ENCODE results near the gene CNTN4. TPM values are rescaled to one million over a fixed set of nuclear protein-coding genes. Genes with fewer than 3 reads are reported as not detected.

Gene CNTN4
- total RNA-seq, 1 experiment from 2014 or later: 51.3 TPM

DNA sequence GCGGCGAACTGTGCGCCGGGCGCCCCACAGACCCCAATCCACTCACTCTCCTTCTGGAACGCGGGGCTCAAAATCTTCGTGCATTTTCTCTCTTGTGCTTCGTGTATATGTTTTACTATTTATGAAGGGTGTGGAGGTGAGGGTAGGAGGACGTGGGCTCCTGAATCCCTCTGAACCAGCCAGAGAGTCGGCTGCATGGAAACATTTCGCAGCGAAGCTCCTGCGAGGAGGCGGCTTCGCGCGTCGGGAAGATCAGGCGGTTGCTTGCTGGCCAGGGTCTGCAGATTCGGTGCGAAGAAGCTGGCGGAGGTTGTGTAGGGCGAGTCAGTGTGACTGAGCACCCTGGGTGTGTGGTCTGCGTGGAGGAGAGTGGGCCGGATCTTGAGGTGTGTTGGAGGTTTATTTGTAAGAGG, 1.1 kb downstream of the CNTN4 start:
- peak in 1 of 2 experiments; percentile 22 for DNase-seq
- no peaks in the 10 kb centered on the region for H3K27me3 ChIP-seq (replicated peaks; ENCODE audit: control insufficient read depth, insufficient read depth, low read length)
- intact Hi-C loops (cut with micrococcal nuclease; ENCODE audit: unreplicated experiment): no loop called here
- H3K4me3 ChIP-seq (ENCODE audit: low read depth, low read length): peak overlapping the region; percentile 71
- no TSS peak for BruUV-seq (replicated peaks)
- CTCF ChIA-PET: no interaction called here
- Mint-ChIP-seq H3K4me1 (ENCODE audit: low read depth, unreplicated experiment) (peaks cover 15% of the 10 kb centered on the region), H3K9me3 (ENCODE audit: unreplicated experiment) (peaks cover 10% of the 10 kb centered on the region), H3K27ac (ENCODE audit: unreplicated experiment) (peak overlapping the region; percentile 92), H3K36me3 (ENCODE audit: insufficient read depth, unreplicated experiment) (peaks cover 26% of the 10 kb centered on the region), H3K27me3 (ENCODE audit: insufficient read depth, unreplicated experiment) (no peaks in the 10 kb centered on the region), H3K4me3 (ENCODE audit: unreplicated experiment) (peak overlapping the region; percentile 99)
- H3K9me3 ChIP-seq: no peaks in the 10 kb centered on the region
- TF ChIP-seq, protein P1, sequence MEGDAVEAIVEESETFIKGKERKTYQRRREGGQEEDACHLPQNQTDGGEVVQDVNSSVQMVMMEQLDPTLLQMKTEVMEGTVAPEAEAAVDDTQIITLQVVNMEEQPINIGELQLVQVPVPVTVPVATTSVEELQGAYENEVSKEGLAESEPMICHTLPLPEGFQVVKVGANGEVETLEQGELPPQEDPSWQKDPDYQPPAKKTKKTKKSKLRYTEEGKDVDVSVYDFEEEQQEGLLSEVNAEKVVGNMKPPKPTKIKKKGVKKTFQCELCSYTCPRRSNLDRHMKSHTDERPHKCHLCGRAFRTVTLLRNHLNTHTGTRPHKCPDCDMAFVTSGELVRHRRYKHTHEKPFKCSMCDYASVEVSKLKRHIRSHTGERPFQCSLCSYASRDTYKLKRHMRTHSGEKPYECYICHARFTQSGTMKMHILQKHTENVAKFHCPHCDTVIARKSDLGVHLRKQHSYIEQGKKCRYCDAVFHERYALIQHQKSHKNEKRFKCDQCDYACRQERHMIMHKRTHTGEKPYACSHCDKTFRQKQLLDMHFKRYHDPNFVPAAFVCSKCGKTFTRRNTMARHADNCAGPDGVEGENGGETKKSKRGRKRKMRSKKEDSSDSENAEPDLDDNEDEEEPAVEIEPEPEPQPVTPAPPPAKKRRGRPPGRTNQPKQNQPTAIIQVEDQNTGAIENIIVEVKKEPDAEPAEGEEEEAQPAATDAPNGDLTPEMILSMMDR (IDR thresholded peaks at IDR 0.05; ENCODE audit: insufficient read depth in 1 of 2, low read depth in 1 of 2, low read length in 1 of 2, severe bottlenecking in 1 of 2, unreplicated experiment in 1 of 2): no peak
- peaks cover 19% of the 10 kb centered on the region; the same call in 1 of the 2 replicates for H3K4me1 ChIP-seq
- POLR2A ChIA-PET: no interaction called here
- no peaks in the 10 kb centered on the region; the same call in 1 of the 2 replicates for H3K36me3 ChIP-seq (ENCODE audit: control insufficient read depth, insufficient read depth, low read length)

DNA sequence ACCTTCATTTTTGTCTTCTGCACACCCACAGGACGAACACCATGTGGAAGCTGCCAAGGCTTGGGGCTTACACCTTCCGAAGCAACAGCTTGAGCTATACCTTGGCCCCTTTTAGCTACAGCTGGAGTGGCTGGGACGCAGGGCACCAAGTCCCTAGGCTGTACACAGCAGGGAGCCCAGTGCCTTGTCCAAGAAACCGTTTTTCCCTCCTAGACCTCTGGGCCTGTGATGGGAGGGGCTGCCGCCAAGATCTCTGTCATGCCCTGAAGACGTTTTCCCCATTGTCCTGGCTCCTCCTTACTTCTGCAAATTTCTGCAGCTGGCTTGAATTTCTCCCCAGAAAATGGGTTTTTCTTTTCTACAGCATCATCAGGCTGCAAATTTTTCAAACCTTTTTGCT, 7.8 kb downstream of the CNTN4 start:
- Histone ChIP-seq H3K9me3 (peaks cover 17% of the 10 kb centered on the region), H3K36me3 (ENCODE audit: control insufficient read depth, insufficient read depth, low read length) (peaks cover 1% of the 10 kb centered on the region; the same call in 1 of the 2 replicates), H3K4me1 (peaks cover 30% of the 10 kb centered on the region; the same call in 1 of the 2 replicates), H3K27me3 (replicated peaks; ENCODE audit: control insufficient read depth, insufficient read depth, low read length) (no peaks in the 10 kb centered on the region), H3K4me3 (ENCODE audit: low read depth, low read length) (no peak overlapping the region)
- no peaks in the 10 kb centered on the region for H3K27me3 Mint-ChIP-seq (ENCODE audit: insufficient read depth, unreplicated experiment)
- CTCF ChIA-PET: no interaction called here
- H3K4me1 Mint-ChIP-seq (ENCODE audit: low read depth, unreplicated experiment): peaks cover 19% of the 10 kb centered on the region
- intact Hi-C loops (cut with micrococcal nuclease; ENCODE audit: unreplicated experiment): no loop called here
- POLR2A ChIA-PET: no interaction called here
- no peak overlapping the region for H3K4me3 Mint-ChIP-seq (ENCODE audit: unreplicated experiment)
- H3K9me3 Mint-ChIP-seq (ENCODE audit: unreplicated experiment): peaks cover 24% of the 10 kb centered on the region
- no peak for DNase-seq
- TF ChIP-seq, protein P1 (IDR thresholded peaks at IDR 0.05; ENCODE audit: insufficient read depth in 1 of 2, low read depth in 1 of 2, low read length in 1 of 2, severe bottlenecking in 1 of 2, unreplicated experiment in 1 of 2): no peak
- H3K36me3 Mint-ChIP-seq (ENCODE audit: insufficient read depth, unreplicated experiment): peaks cover 51% of the 10 kb centered on the region
- no peak overlapping the region for H3K27ac Mint-ChIP-seq (ENCODE audit: unreplicated experiment)
- no TSS peak for BruUV-seq (replicated peaks)

DNA sequence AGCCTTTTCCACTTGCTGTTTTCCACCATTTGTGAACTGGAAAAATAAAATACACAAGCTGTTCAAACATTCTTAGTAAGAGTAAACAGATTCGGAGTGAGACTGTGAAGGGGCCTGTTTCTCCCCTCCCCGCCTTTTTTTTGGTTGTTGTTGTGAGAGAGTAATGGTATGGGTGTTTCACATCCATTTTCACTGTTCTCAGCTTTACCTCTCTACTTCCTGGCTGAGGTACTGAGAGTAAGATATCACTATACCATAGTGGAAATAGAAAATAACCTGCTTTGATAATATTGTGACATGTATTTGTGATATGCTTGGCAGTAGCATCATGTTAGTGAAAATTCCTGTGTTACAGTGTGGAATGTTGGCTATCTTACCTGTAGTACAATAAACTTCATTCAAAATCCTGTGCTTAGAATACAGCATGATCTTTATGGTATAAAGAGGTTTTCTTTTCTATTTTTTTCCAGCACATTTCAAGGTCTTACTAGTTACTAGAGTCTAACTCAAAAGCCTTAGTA, 12.0 kb downstream of the CNTN4 start:
- Histone ChIP-seq H3K4me1 (peaks cover 35% of the 10 kb centered on the region), H3K4me3 (ENCODE audit: low read depth, low read length) (no peak overlapping the region), H3K27me3 (replicated peaks; ENCODE audit: control insufficient read depth, insufficient read depth, low read length) (no peaks in the 10 kb centered on the region), H3K9me3 (peaks cover 8% of the 10 kb centered on the region), H3K36me3 (ENCODE audit: control insufficient read depth, insufficient read depth, low read length) (no peaks in the 10 kb centered on the region)
- no peak overlapping the region for H3K4me3 Mint-ChIP-seq (ENCODE audit: unreplicated experiment)
- no peak for DNase-seq
- BruUV-seq (replicated peaks): no TSS peak
- no peak overlapping the region for H3K27ac Mint-ChIP-seq (ENCODE audit: unreplicated experiment)
- POLR2A ChIA-PET: no interaction called here
- H3K4me1 Mint-ChIP-seq (ENCODE audit: low read depth, unreplicated experiment): peaks cover 11% of the 10 kb centered on the region
- CTCF ChIA-PET: no interaction called here
- peaks cover 14% of the 10 kb centered on the region for H3K9me3 Mint-ChIP-seq (ENCODE audit: unreplicated experiment)
- no peaks in the 10 kb centered on the region for H3K27me3 Mint-ChIP-seq (ENCODE audit: insufficient read depth, unreplicated experiment)
- TF ChIP-seq, protein P1 (IDR thresholded peaks at IDR 0.05; ENCODE audit: insufficient read depth in 1 of 2, low read depth in 1 of 2, low read length in 1 of 2, severe bottlenecking in 1 of 2, unreplicated experiment in 1 of 2): no peak
- intact Hi-C loops (cut with micrococcal nuclease; ENCODE audit: unreplicated experiment): no loop called here
- H3K36me3 Mint-ChIP-seq (ENCODE audit: insufficient read depth, unreplicated experiment): peaks cover 32% of the 10 kb centered on the region
